ENCODE measurements around the gene MYO1D. TPM values are rescaled to one million over a fixed set of nuclear protein-coding genes. Genes with fewer than 3 reads are reported as not detected.

MYO1D gene
- total RNA-seq, 1 experiment from 2014 or later: 29.9 TPM

DNA sequence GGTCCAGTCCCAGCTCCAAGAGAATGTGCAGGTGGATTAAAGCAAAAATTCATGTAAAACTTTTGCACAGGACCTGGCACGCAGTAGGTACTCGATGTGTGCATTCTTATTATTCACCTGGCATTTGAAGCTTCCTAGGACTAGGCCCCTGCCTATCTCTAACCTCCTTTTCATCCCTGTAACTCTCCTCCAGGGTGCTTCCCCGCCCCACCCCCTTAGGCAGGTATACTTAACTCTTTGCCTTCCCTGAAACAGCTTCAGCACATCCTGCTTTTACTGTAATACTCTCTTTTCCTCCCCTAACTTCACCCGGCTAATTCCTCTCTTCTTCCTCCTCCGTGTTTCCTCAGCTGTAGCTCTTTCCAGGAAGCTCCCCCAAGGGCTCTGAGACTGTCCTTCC, 335.3 kb downstream of the MYO1D start (continued):
- TF ChIP-seq CBFB (CRISPR knock-in tag; IDR thresholded peaks at IDR 0.05; ENCODE audit: low read depth) (no peak), CREM (CRISPR knock-in tag; IDR thresholded peaks at IDR 0.05) (no peak), ATF1 (CRISPR knock-in tag; IDR thresholded peaks at IDR 0.05) (no peak)

DNA sequence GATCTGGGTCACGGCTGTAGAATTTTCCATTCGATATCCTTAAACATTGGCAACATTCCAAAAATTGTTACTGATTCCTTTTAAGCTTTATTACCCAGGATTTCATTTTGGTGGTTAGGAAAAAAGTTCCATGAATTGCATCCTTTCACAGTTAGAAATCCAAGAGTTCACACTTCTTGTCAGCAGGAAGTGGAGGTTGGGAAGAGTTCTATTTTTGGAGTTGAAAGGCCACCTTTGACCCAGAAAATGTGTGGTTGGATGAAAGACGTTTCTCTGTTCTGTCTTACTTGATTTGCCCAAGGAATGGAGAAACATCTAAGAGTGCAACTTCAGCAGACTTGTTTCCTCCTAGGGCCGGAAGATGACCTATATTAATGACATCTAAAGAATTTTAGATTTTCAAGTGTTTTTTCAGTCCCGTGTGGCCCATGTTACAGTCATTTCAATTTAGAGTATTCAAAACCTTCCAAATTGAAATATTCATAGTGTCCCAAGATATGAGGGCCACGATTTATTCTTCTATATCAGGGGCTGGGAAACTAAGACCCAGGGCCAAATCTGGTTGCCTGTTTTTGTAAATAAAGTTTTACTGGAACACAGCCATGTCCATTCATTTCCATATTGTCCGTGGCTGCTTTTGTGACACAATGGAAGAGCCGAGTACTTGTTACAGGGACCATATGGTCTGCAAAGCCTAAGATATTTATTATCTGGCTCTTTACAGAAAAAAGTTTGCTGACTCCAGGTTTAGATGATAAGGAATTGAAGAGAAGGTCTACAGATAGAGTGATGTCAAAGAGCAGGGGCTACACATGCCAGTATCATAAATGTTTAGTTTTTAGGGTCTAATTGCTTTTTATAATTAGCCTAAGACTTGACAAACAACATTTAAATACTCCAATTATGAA, 339.9 kb downstream of the MYO1D start:
- no peak overlapping the region for H3K4me3 Mint-ChIP-seq
- peaks cover 7% of the 10 kb centered on the region for H3K4me1 Mint-ChIP-seq
- ChIA-PET CTCF (no interaction called here), POLR2A (no interaction called here)
- DNase-seq (ENCODE audit: low spot score): no peak
- TF ChIP-seq, protein P1, sequence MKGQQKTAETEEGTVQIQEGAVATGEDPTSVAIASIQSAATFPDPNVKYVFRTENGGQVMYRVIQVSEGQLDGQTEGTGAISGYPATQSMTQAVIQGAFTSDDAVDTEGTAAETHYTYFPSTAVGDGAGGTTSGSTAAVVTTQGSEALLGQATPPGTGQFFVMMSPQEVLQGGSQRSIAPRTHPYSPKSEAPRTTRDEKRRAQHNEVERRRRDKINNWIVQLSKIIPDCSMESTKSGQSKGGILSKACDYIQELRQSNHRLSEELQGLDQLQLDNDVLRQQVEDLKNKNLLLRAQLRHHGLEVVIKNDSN (CRISPR knock-in tag; IDR thresholded peaks at IDR 0.05): no peak
- TF ChIP-seq, protein P2, sequence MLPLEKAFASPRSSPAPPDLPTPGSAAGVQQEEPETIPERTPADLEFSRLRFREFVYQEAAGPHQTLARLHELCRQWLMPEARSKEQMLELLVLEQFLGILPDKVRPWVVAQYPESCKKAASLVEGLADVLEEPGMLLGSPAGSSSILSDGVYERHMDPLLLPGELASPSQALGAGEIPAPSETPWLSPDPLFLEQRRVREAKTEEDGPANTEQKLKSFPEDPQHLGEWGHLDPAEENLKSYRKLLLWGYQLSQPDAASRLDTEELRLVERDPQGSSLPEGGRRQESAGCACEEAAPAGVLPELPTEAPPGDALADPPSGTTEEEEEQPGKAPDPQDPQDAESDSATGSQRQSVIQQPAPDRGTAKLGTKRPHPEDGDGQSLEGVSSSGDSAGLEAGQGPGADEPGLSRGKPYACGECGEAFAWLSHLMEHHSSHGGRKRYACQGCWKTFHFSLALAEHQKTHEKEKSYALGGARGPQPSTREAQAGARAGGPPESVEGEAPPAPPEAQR (CRISPR knock-in tag; IDR thresholded peaks at IDR 0.05): no peak
- TF ChIP-seq IRF2 (CRISPR knock-in tag; IDR thresholded peaks at IDR 0.05; ENCODE audit: borderline replicate concordance, low read depth) (no peak), RORB (CRISPR knock-in tag; IDR thresholded peaks at IDR 0.05) (no peak), GRHL2 (CRISPR knock-in tag; IDR thresholded peaks at IDR 0.05; ENCODE audit: insufficient replicate concordance, severe bottlenecking) (no peak), TEAD4 (CRISPR knock-in tag; IDR thresholded peaks at IDR 0.05) (no peak), SMAD4 (CRISPR knock-in tag; IDR thresholded peaks at IDR 0.05) (no peak)
- TF ChIP-seq, protein P3, sequence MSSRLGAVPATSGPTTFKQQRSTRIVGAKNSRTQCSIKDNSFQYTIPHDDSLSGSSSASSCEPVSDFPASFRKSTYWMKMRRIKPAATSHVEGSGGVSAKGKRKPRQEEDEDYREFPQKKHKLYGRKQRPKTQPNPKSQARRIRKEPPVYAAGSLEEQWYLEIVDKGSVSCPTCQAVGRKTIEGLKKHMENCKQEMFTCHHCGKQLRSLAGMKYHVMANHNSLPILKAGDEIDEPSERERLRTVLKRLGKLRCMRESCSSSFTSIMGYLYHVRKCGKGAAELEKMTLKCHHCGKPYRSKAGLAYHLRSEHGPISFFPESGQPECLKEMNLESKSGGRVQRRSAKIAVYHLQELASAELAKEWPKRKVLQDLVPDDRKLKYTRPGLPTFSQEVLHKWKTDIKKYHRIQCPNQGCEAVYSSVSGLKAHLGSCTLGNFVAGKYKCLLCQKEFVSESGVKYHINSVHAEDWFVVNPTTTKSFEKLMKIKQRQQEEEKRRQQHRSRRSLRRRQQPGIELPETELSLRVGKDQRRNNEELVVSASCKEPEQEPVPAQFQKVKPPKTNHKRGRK (CRISPR knock-in tag; IDR thresholded peaks at IDR 0.05; ENCODE audit: borderline replicate concordance): no peak
- TF ChIP-seq, protein P4, sequence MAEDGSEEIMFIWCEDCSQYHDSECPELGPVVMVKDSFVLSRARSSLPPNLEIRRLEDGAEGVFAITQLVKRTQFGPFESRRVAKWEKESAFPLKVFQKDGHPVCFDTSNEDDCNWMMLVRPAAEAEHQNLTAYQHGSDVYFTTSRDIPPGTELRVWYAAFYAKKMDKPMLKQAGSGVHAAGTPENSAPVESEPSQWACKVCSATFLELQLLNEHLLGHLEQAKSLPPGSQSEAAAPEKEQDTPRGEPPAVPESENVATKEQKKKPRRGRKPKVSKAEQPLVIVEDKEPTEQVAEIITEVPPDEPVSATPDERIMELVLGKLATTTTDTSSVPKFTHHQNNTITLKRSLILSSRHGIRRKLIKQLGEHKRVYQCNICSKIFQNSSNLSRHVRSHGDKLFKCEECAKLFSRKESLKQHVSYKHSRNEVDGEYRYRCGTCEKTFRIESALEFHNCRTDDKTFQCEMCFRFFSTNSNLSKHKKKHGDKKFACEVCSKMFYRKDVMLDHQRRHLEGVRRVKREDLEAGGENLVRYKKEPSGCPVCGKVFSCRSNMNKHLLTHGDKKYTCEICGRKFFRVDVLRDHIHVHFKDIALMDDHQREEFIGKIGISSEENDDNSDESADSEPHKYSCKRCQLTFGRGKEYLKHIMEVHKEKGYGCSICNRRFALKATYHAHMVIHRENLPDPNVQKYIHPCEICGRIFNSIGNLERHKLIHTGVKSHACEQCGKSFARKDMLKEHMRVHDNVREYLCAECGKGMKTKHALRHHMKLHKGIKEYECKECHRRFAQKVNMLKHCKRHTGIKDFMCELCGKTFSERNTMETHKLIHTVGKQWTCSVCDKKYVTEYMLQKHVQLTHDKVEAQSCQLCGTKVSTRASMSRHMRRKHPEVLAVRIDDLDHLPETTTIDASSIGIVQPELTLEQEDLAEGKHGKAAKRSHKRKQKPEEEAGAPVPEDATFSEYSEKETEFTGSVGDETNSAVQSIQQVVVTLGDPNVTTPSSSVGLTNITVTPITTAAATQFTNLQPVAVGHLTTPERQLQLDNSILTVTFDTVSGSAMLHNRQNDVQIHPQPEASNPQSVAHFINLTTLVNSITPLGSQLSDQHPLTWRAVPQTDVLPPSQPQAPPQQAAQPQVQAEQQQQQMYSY (CRISPR knock-in tag; IDR thresholded peaks at IDR 0.05): no peak
- TF ChIP-seq, protein P5, sequence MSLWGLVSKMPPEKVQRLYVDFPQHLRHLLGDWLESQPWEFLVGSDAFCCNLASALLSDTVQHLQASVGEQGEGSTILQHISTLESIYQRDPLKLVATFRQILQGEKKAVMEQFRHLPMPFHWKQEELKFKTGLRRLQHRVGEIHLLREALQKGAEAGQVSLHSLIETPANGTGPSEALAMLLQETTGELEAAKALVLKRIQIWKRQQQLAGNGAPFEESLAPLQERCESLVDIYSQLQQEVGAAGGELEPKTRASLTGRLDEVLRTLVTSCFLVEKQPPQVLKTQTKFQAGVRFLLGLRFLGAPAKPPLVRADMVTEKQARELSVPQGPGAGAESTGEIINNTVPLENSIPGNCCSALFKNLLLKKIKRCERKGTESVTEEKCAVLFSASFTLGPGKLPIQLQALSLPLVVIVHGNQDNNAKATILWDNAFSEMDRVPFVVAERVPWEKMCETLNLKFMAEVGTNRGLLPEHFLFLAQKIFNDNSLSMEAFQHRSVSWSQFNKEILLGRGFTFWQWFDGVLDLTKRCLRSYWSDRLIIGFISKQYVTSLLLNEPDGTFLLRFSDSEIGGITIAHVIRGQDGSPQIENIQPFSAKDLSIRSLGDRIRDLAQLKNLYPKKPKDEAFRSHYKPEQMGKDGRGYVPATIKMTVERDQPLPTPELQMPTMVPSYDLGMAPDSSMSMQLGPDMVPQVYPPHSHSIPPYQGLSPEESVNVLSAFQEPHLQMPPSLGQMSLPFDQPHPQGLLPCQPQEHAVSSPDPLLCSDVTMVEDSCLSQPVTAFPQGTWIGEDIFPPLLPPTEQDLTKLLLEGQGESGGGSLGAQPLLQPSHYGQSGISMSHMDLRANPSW (CRISPR knock-in tag; conservative IDR thresholded peaks at IDR 0.05; ENCODE audit: low read depth): no peak
- H3K27ac Mint-ChIP-seq: no peak overlapping the region
- H3K27me3 Mint-ChIP-seq (ENCODE audit: low read depth): no peaks in the 10 kb centered on the region
- H3K36me3 Mint-ChIP-seq: peaks cover 7% of the 10 kb centered on the region
- H3K9me3 Mint-ChIP-seq: peaks cover 10% of the 10 kb centered on the region
- ATAC-seq: no peak
